ENCODE results near the gene TMEM54. TPM values are rescaled to one million over a fixed set of nuclear protein-coding genes. Genes with fewer than 3 reads are reported as not detected.

The TMEM54 gene
- total and polyA plus RNA-seq, 2 donors (not counting 1 experiment from before 2014, with no cell fraction given): 0.13 TPM; not detected in 1

DNA sequence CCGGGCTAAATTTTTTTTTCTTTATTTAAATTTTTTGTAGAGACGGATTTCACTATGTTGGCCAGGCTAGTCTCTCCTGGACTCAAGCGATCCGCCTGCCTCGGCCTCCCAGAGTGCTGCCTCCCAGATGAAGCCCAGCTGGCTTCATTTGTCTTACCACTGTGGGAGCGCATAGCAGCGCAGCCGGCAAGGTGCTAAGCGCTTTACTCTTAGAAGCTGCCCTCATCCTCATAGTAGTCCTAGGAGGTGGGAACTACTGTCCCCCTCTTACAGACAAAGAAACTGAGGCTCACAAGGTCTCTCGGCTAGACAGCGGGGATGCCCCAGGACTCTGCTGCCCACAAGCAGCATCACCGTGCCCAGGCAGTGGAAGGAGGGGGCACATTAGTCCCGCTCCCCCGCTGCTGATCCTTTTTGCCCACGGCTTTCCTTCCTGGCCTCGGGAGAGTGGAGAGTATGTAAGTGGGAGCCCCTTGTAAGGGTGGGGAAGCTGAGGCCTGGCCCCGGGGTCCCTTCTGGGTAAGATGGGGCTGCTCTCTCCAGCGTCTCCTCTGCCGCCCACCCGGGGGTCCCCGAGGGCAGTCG, 726 bp downstream of the TMEM54 start:
- TF ChIP-seq, protein P1, sequence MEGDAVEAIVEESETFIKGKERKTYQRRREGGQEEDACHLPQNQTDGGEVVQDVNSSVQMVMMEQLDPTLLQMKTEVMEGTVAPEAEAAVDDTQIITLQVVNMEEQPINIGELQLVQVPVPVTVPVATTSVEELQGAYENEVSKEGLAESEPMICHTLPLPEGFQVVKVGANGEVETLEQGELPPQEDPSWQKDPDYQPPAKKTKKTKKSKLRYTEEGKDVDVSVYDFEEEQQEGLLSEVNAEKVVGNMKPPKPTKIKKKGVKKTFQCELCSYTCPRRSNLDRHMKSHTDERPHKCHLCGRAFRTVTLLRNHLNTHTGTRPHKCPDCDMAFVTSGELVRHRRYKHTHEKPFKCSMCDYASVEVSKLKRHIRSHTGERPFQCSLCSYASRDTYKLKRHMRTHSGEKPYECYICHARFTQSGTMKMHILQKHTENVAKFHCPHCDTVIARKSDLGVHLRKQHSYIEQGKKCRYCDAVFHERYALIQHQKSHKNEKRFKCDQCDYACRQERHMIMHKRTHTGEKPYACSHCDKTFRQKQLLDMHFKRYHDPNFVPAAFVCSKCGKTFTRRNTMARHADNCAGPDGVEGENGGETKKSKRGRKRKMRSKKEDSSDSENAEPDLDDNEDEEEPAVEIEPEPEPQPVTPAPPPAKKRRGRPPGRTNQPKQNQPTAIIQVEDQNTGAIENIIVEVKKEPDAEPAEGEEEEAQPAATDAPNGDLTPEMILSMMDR (IDR thresholded peaks at IDR 0.05): no peak
- TF ChIP-seq EZH2 (IDR thresholded peaks at IDR 0.05; ENCODE audit: borderline replicate concordance, insufficient read depth, low read depth, low read length, poor library complexity, severe bottlenecking): no peak
- POLR2A ChIA-PET: interaction anchor here (0.7 kb wide), 1 partner anchor 169 kb away, joined by 3 read pairs; no protein-coding TSS in a partner anchor
- H3K4me3 ChIP-seq (ENCODE audit: control extremely low read depth in 1 of 5, extremely low read depth in 1 of 5, insufficient read depth in 1 of 5, low read depth in 2 of 5, low read length in 4 of 5): peak overlapping the region in 4 of 5 experiments; percentile 24 to 54 (median 39)
- H3K79me2 ChIP-seq (ENCODE audit: control insufficient read depth, insufficient read depth, low read length): no peaks in the 10 kb centered on the region
- Mint-ChIP-seq H3K4me1 (peaks cover 11% of the 10 kb centered on the region), H3K27me3 (peaks cover 44% of the 10 kb centered on the region), H3K27ac (no peak overlapping the region), H3K9me3 (ENCODE audit: insufficient read depth) (no peaks in the 10 kb centered on the region), H3K4me3 (peak overlapping the region; percentile 72)
- H3K36me3 ChIP-seq (replicated peaks in 1 of 2; ENCODE audit: control extremely low read depth in 1 of 2, control insufficient read depth in 1 of 2, extremely low read depth in 1 of 2, insufficient read depth in 2 of 2, low read length in 1 of 2): no peaks in the 10 kb centered on the region
- no peaks in the 10 kb centered on the region for H4K20me1 ChIP-seq (ENCODE audit: control insufficient read depth, insufficient read depth, low read length, poor library complexity, severe bottlenecking)
- ATAC-seq (ENCODE audit: low read depth) (no peak), DNase-seq (no peak)
- H2AFZ ChIP-seq (ENCODE audit: insufficient read depth, low read depth, low read length, poor library complexity, severe bottlenecking): peak overlapping the region; percentile 33
- CTCF ChIA-PET: no interaction called here
- peaks cover 0 to 43% (median 15%) of the 10 kb centered on the region in 4 experiments for H3K27me3 ChIP-seq (replicated peaks in 1 of 4; ENCODE audit: control extremely low read depth in 1 of 4, control insufficient read depth in 3 of 4, insufficient read depth in 4 of 4, low read length in 3 of 4)
- H3K4me1 ChIP-seq (ENCODE audit: control insufficient read depth in 2 of 2, insufficient read depth in 2 of 2, low read length in 2 of 2): peaks cover 9 to 10% of the 10 kb centered on the region in 2 donors
- WGBS (ENCODE audit: insufficient coverage): 33% methylated on average over 20 of the region's 22 CpGs
- H3K4me2 ChIP-seq (replicated peaks; ENCODE audit: low read depth, low read length, poor library complexity, severe bottlenecking): peak overlapping the region; percentile 85
- H3K9ac ChIP-seq (ENCODE audit: low read length): peak overlapping the region; percentile 52
- H3K9me3 ChIP-seq (ENCODE audit: control extremely low read depth in 1 of 3, control insufficient read depth in 2 of 3, insufficient read depth in 1 of 3, low read length in 2 of 3): peaks cover 0 to 15% (median 0%) of the 10 kb centered on the region in 3 donors
- intact Hi-C loops (cut with micrococcal nuclease): no loop called here
- H3K27ac ChIP-seq (ENCODE audit: low read length in 2 of 2): no peak overlapping the region

DNA sequence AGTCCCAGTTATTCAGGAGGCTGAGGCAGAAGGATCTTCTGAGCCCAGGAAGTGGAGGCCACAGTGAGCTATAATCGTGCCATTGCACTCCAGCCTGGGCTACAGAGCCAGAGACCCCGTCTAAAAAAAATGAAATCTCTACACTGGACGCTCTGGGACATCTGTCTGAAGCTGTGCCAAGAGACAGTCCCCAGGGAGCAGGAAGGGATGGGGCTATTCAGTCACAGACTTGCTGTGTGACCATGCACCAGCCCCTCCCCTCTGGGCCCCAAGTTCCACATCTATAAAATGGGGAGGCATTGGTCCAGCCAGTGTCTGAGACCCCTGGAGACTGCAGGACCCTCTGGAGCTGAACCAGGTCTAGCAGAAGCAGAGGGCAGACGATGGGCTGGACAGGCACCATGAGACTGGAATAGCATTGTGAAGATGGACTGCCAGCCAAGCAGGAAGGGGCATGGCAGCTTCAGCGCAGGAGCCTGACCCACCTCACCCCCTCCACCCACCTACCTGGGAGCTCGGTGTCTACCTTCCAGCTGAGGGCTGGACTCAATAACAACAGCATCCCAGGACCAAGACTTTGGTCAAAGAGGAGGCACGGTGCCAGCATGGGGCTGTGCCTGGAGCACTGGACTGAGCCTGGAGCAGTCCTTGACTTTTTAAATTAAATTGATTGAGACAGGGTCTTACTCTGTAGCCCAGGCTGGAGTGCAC, 1.4 kb downstream of the TMEM54 start:
- ChIA-PET POLR2A (interaction anchor here (0.7 kb wide), 1 partner anchor 168 kb away, joined by 3 read pairs; no protein-coding TSS in a partner anchor), CTCF (no interaction called here)
- Histone ChIP-seq H2AFZ (ENCODE audit: insufficient read depth, low read depth, low read length, poor library complexity, severe bottlenecking) (no peak overlapping the region), H3K27me3 (replicated peaks in 1 of 4; ENCODE audit: control extremely low read depth in 1 of 4, control insufficient read depth in 3 of 4, insufficient read depth in 4 of 4, low read length in 3 of 4) (peaks cover 0 to 48% (median 15%) of the 10 kb centered on the region in 4 experiments), H3K36me3 (replicated peaks in 1 of 2; ENCODE audit: control extremely low read depth in 1 of 2, control insufficient read depth in 1 of 2, extremely low read depth in 1 of 2, insufficient read depth in 2 of 2, low read length in 1 of 2) (no peaks in the 10 kb centered on the region), H3K27ac (ENCODE audit: low read length in 2 of 2) (no peak overlapping the region), H3K4me3 (ENCODE audit: control extremely low read depth in 1 of 5, extremely low read depth in 1 of 5, insufficient read depth in 1 of 5, low read depth in 2 of 5, low read length in 4 of 5) (no peak overlapping the region), H3K79me2 (ENCODE audit: control insufficient read depth, insufficient read depth, low read length) (no peaks in the 10 kb centered on the region), H3K4me1 (ENCODE audit: control insufficient read depth in 2 of 2, insufficient read depth in 2 of 2, low read length in 2 of 2) (peaks cover 9 to 10% of the 10 kb centered on the region in 2 donors), H3K9ac (ENCODE audit: low read length) (no peak overlapping the region), H3K4me2 (replicated peaks; ENCODE audit: low read depth, low read length, poor library complexity, severe bottlenecking) (no peak overlapping the region), H4K20me1 (ENCODE audit: control insufficient read depth, insufficient read depth, low read length, poor library complexity, severe bottlenecking) (no peaks in the 10 kb centered on the region), H3K9me3 (ENCODE audit: control extremely low read depth in 1 of 3, control insufficient read depth in 2 of 3, insufficient read depth in 1 of 3, low read length in 2 of 3) (peaks cover 0 to 15% (median 0%) of the 10 kb centered on the region in 3 donors)
- WGBS (ENCODE audit: insufficient coverage): 96% methylated on average over 6 of the region's 7 CpGs
- DNase-seq (no peak), ATAC-seq (ENCODE audit: low read depth) (no peak)
- Mint-ChIP-seq H3K4me3 (peak overlapping the region; percentile 45), H3K27ac (no peak overlapping the region), H3K9me3 (ENCODE audit: insufficient read depth) (no peaks in the 10 kb centered on the region), H3K4me1 (peaks cover 11% of the 10 kb centered on the region), H3K27me3 (peaks cover 43% of the 10 kb centered on the region)
- TF ChIP-seq EZH2 (IDR thresholded peaks at IDR 0.05; ENCODE audit: borderline replicate concordance, insufficient read depth, low read depth, low read length, poor library complexity, severe bottlenecking): no peak
- TF ChIP-seq, protein P1 (IDR thresholded peaks at IDR 0.05): no peak
- intact Hi-C loops (cut with micrococcal nuclease): no loop called here
